Measurements from ENCODE around the gene SURF6. TPM values are rescaled to one million over a fixed set of nuclear protein-coding genes. Genes with fewer than 3 reads are reported as not detected.

The SURF6 gene
- total RNA-seq, 1 donor from 2014 or later: 21.7 TPM

- no peak for DNase-seq (ENCODE audit: low spot score)
- H3K36me3 Mint-ChIP-seq (ENCODE audit: low read depth, unreplicated experiment): peaks cover 42% of the 10 kb centered on the region
- H3K9me3 Mint-ChIP-seq (ENCODE audit: unreplicated experiment): no peaks in the 10 kb centered on the region
- peak overlapping the region; percentile 97 for H3K27ac Mint-ChIP-seq (ENCODE audit: unreplicated experiment)
- H3K27me3 Mint-ChIP-seq (ENCODE audit: unreplicated experiment): peaks cover 17% of the 10 kb centered on the region
- TF ChIP-seq, protein P1, sequence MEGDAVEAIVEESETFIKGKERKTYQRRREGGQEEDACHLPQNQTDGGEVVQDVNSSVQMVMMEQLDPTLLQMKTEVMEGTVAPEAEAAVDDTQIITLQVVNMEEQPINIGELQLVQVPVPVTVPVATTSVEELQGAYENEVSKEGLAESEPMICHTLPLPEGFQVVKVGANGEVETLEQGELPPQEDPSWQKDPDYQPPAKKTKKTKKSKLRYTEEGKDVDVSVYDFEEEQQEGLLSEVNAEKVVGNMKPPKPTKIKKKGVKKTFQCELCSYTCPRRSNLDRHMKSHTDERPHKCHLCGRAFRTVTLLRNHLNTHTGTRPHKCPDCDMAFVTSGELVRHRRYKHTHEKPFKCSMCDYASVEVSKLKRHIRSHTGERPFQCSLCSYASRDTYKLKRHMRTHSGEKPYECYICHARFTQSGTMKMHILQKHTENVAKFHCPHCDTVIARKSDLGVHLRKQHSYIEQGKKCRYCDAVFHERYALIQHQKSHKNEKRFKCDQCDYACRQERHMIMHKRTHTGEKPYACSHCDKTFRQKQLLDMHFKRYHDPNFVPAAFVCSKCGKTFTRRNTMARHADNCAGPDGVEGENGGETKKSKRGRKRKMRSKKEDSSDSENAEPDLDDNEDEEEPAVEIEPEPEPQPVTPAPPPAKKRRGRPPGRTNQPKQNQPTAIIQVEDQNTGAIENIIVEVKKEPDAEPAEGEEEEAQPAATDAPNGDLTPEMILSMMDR (IDR thresholded peaks at IDR 0.05; ENCODE audit: unreplicated experiment): no peak
- peak overlapping the region; percentile 99 for H3K4me3 Mint-ChIP-seq (ENCODE audit: unreplicated experiment)
- peaks cover 22% of the 10 kb centered on the region for H3K4me1 Mint-ChIP-seq (ENCODE audit: unreplicated experiment)
Measured at GRCh38 chr9:133348718-133349573, 13.0 kb upstream of the SURF6 start.

DNA sequence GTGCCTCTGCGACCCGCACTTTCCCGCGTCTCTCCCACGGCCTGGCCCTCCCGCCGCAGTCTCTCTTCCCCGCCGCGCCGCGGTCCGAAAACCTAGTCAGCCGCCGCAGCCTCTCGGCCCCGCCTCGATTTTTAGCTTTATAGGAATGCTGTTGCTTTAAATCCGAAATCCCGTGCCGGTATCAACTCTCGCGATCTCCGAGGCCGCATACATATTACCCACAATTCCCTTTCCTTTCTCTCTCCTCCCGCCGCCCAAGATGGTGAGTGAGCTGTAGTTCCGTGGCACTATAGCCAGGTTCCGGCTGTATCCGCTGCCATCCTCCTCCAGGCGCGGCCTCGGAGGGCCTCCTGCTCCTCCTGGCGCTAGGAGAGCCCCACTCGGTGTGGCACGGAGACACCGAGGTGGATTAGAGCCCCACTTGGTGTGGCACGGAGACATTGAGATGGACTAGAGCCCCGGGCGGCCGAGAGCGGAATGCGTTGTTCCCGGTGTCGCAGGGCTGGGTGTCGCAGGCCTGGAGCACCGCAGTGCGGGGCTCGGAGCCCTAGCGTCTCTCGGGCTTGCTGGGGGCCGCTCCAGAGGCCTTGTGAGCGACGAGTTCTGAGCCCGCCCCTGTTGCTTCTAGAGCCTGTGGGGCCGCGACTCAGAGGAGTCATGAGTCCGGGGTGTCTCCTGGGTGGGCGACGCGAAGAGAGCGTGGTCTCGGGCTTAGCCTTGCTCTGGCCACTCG, 12.2 kb upstream of the SURF6 start, which contains the start of the genes MED22 and RPL7A:
MED22 (minus strand) TSS at position 147 of the 733 bp plus-strand sequence. CDS start 1,469 bp downstream, outside the sequence.
RPL7A (plus strand) TSS at position 234 of the 733 bp plus-strand sequence; CDS start at position 260, 26 bp downstream.
- H3K36me3 Mint-ChIP-seq (ENCODE audit: low read depth, unreplicated experiment): peaks cover 39% of the 10 kb centered on the region
- H3K27ac Mint-ChIP-seq (ENCODE audit: unreplicated experiment): peak within 1 kb of the TSS; percentile 97
- peaks cover 22% of the 10 kb centered on the region for H3K4me1 Mint-ChIP-seq (ENCODE audit: unreplicated experiment)

GRCh38 chr9:133347515-133347984, 11.6 kb upstream of the SURF6 start:
- H3K4me3 Mint-ChIP-seq (ENCODE audit: unreplicated experiment): peak overlapping the region; percentile 99
- peaks cover 22% of the 10 kb centered on the region for H3K4me1 Mint-ChIP-seq (ENCODE audit: unreplicated experiment)
- H3K9me3 Mint-ChIP-seq (ENCODE audit: unreplicated experiment): no peaks in the 10 kb centered on the region
- peak; percentile 53 for DNase-seq (ENCODE audit: low spot score)
- TF ChIP-seq, protein P1 (IDR thresholded peaks at IDR 0.05; ENCODE audit: unreplicated experiment): no peak
- H3K27ac Mint-ChIP-seq (ENCODE audit: unreplicated experiment): peak overlapping the region; percentile 97
- H3K27me3 Mint-ChIP-seq (ENCODE audit: unreplicated experiment): peaks cover 15% of the 10 kb centered on the region
- H3K36me3 Mint-ChIP-seq (ENCODE audit: low read depth, unreplicated experiment): peaks cover 38% of the 10 kb centered on the region

More for the DNA sequence above, 12.2 kb upstream of the SURF6 start, which contains the start of the genes MED22 and RPL7A:
- Mint-ChIP-seq H3K4me3 (ENCODE audit: unreplicated experiment) (peak within 1 kb of the TSS; percentile 99), H3K27me3 (ENCODE audit: unreplicated experiment) (peaks cover 15% of the 10 kb centered on the region), H3K9me3 (ENCODE audit: unreplicated experiment) (no peaks in the 10 kb centered on the region)
- peak; percentile 85 for DNase-seq (ENCODE audit: low spot score)
- TF ChIP-seq, protein P1 (IDR thresholded peaks at IDR 0.05; ENCODE audit: unreplicated experiment): no peak

- Mint-ChIP-seq H3K27ac (ENCODE audit: unreplicated experiment) (no peak overlapping the region), H3K27me3 (ENCODE audit: unreplicated experiment) (peaks cover 15% of the 10 kb centered on the region), H3K4me1 (ENCODE audit: unreplicated experiment) (peaks cover 22% of the 10 kb centered on the region), H3K9me3 (ENCODE audit: unreplicated experiment) (no peaks in the 10 kb centered on the region), H3K36me3 (ENCODE audit: low read depth, unreplicated experiment) (peaks cover 32% of the 10 kb centered on the region), H3K4me3 (ENCODE audit: unreplicated experiment) (peak overlapping the region; percentile 96)
- no peak for DNase-seq (ENCODE audit: low spot score)
- TF ChIP-seq, protein P1 (IDR thresholded peaks at IDR 0.05; ENCODE audit: unreplicated experiment): no peak
Measured at GRCh38 chr9:133346021-133346785, 10.2 kb upstream of the SURF6 start.

Measured in endothelial cell (in vitro differentiated cells).